Large intestine (tissue), 3 donors: Measurements from ENCODE around the gene ROCK2. TPM values are rescaled to one million over a fixed set of nuclear protein-coding genes. Genes with fewer than 3 reads are reported as not detected.

ENCODE experiments used
- DNase-seq, 2 donors: peaks; one replicate each; pipeline versions ENCODE4 v3.0.0 to v3.0.0-alpha.2; 2013
- H3K27ac ChIP-seq: one replicate; pipeline ENCODE4 v1.5.1; 2013; ENCODE audit warnings: low read length
- H3K27me3 ChIP-seq: 2 replicates; pipeline ENCODE4 v1.6.1; 2013; ENCODE audit warnings: low read length; ENCODE audit not compliant: control insufficient read depth, insufficient read depth
- H3K36me3 ChIP-seq: 2 replicates; pipeline ENCODE4 v1.6.1; 2013; ENCODE audit warnings: low read length; ENCODE audit not compliant: control insufficient read depth, insufficient read depth
- H3K4me1 ChIP-seq: one replicate; pipeline ENCODE4 v1.6.1; 2013; ENCODE audit warnings: low read length; ENCODE audit not compliant: control insufficient read depth, insufficient read depth
- H3K4me3 ChIP-seq: one replicate; pipeline ENCODE4 v1.5.1; 2013; ENCODE audit warnings: low read length
- H3K9me3 ChIP-seq: one replicate; pipeline ENCODE4 v1.6.1; 2013; ENCODE audit warnings: mild to moderate bottlenecking, low read depth, low read length, moderate library complexity; ENCODE audit not compliant: control insufficient read depth
- WGBS: methylation state at CpG from one replicate; pipeline ENCODE4 v1.1.5; 2013; ENCODE audit warnings: low lambda C conversion rate; ENCODE audit not compliant: insufficient coverage; 5-methylcytosine and 5-hydroxymethylcytosine counted together
- polyA plus RNA-seq: library from polyadenylated mRNA; unstranded; fragments of 120-200 nt; gene quantifications from one replicate; pipeline ENCODE4 v1.2.1, GENCODE V29; 2013

The ROCK2 gene
- polyA plus RNA-seq, 1 donor, result 42.5 TPM

DNA sequence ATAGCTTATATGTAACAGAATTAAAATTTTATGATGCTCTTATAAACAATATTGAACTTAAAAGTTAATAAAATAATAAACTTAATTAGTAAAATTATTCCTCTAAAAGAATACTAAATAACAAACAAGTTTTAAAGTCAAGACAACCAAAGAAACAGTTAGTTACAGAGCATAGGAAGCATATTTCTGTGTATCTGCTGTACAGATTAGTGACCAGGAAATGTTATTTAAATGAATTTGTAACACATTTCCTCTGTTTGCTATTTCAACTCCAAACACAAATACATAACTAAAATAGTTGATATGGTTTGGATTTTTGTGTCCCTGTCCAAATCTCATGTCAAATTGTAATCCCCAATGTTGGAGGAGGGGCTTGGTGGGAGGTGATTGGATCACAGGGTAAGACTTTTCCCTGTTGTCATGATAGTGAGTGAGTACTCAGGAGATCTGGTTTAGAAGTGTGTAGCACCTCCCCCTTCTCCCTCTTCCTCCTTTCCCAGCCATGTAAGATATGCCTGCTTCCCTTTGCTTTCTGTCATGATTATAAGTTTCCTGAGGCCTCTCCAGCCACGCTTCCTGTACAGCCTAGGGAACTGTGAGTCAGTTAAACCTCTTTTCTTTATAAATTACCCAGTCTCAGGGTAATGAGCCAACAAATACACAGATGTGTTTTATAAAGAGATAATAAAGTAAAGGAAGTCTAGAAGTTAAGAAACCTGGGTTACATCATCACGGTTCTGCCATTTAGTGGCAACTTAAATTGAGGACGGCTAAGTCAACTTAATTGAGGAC is 51.8 kb downstream of the ROCK2 start:
- no peak for DNase-seq
- Histone ChIP-seq H3K4me1 (no peaks in the 10 kb centered on the region), H3K36me3 (no peaks in the 10 kb centered on the region), H3K27ac (no peak overlapping the region), H3K9me3 (no peaks in the 10 kb centered on the region), H3K27me3 (no peaks in the 10 kb centered on the region), H3K4me3 (no peak overlapping the region)
- WGBS, result 92% methylated on average over 2 of the region's 3 CpGs

DNA sequence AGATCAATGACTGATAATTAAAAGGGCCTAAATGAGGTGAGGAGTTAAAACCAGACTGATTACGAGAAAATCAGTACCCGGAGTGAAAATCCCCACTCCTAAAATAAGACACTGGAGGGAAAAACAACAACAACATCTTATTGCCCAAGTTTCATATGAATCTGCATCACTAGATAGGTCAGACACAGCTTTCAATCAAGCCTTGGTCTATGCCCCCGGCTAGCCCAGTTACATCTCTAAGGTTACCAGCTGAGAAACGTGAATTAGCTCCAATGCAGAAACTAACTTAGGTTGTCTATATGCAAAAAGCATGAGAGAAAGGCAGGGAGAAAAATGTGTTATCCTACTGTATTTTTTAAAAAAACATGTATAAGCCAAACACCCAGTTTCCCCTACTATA is 53.7 kb downstream of the ROCK2 start:
- WGBS, result 95% methylated on average over 3 of the region's 4 CpGs

DNA sequence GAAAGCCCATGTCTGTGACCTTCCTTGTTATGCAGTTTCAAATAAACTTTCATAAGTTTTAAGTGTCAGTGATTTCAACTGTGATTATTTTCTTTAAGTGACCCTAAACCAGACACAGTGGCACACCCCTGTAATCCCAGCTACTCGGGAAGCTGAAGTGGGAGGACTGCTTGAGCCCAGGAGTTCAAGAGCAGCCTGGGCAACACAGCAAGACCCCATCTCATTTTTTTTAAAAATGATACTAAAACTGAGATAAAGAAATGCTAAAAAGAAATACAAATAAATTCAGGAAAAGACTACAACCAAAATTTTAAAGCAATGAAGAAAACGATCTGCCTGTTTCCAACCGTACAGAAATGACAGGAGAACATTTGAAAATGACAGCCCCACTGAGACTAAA is 54.2 kb downstream of the ROCK2 start:
- DNase-seq, result no peak
- WGBS, result 90% methylated on average over 2 of the region's 3 CpGs
- no peaks in the 10 kb centered on the region for H3K4me1 ChIP-seq

More for the DNA sequence above, 53.7 kb downstream of the ROCK2 start:
- DNase-seq, result no peak
- Histone ChIP-seq H3K27me3 (no peaks in the 10 kb centered on the region), H3K4me1 (no peaks in the 10 kb centered on the region), H3K36me3 (peaks cover 5% of the 10 kb centered on the region), H3K27ac (no peak overlapping the region), H3K4me3 (no peak overlapping the region), H3K9me3 (no peaks in the 10 kb centered on the region)

DNA sequence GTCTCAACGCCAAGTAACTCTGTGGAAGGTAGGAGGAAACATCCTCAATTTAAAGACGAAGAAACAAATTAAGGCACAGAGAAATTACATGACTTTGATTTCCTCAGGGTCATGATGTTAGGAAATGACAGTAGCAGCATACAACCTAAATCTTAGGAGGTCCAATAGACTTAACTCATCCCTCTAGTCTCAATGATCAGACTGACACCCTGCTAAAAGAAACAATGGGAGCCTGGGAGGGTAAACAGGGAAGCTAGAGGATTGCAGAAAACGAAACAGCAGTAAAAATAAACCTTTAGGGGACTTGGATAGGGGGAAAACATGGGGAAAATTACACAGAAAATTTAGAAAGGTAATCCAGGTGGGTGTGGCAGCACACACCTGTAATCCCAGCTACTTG is 56.0 kb downstream of the ROCK2 start:
- Histone ChIP-seq H3K4me1 (no peaks in the 10 kb centered on the region), H3K27me3 (no peaks in the 10 kb centered on the region), H3K9me3 (no peaks in the 10 kb centered on the region), H3K4me3 (no peak overlapping the region), H3K27ac (no peak overlapping the region), H3K36me3 (peaks cover 21% of the 10 kb centered on the region)
- WGBS, result 100% methylated on average over 1 of the region's 3 CpGs
- no peak for DNase-seq

More for the DNA sequence above, 54.2 kb downstream of the ROCK2 start:
- Histone ChIP-seq H3K27me3 (no peaks in the 10 kb centered on the region), H3K36me3 (peaks cover 9% of the 10 kb centered on the region), H3K9me3 (no peaks in the 10 kb centered on the region), H3K27ac (no peak overlapping the region), H3K4me3 (no peak overlapping the region)

DNA sequence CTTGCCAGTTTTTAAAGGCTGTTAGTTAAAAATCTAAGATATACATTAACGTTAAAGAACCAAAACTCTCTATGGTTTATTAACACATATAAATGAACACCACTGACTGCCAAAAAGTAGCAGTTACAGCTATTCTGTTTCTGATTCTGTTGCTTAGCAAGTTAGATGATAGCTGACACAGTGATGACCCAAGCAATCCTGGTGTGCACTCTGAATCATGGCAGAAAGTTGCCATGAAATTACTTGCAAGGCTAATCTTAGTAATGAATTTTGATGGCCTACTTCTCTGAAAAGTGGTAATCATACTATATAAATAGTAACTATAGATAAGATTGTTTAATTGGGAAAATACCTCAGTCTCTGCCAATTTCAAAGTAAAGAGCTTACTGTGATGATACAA is 57.7 kb downstream of the ROCK2 start:
- Histone ChIP-seq H3K27me3 (no peaks in the 10 kb centered on the region), H3K27ac (no peak overlapping the region)
- DNase-seq, result no peak

DNA sequence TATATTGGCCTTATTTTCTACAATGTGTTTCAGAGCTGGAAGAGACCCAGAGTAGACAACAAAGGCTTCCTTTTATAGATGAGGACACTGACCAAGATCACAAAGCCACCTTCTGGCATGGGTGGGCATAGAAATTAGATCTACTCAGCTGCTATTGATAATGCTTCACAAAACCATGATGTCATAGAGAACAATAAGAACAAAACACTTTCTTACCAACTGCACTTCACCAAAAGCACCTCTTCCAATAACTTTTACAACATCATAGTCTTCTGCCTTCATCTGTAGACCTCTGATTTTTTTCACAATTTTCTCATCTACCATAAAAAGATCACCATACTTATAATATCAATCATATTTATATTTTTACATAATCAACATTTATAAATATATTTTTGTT is 58.1 kb downstream of the ROCK2 start:
- no peak for DNase-seq
- H3K4me1 ChIP-seq, result no peaks in the 10 kb centered on the region
- no peak overlapping the region for H3K4me3 ChIP-seq
- no peaks in the 10 kb centered on the region for H3K27me3 ChIP-seq
- H3K36me3 ChIP-seq, result peaks cover 24% of the 10 kb centered on the region
- no peak overlapping the region for H3K27ac ChIP-seq
- no peaks in the 10 kb centered on the region for H3K9me3 ChIP-seq

More for the DNA sequence above, 57.7 kb downstream of the ROCK2 start:
- Histone ChIP-seq H3K4me3 (no peak overlapping the region), H3K9me3 (no peaks in the 10 kb centered on the region), H3K4me1 (no peaks in the 10 kb centered on the region), H3K36me3 (peaks cover 24% of the 10 kb centered on the region)
- 80% methylated on average over 1 of the region's 1 CpG for WGBS

DNA sequence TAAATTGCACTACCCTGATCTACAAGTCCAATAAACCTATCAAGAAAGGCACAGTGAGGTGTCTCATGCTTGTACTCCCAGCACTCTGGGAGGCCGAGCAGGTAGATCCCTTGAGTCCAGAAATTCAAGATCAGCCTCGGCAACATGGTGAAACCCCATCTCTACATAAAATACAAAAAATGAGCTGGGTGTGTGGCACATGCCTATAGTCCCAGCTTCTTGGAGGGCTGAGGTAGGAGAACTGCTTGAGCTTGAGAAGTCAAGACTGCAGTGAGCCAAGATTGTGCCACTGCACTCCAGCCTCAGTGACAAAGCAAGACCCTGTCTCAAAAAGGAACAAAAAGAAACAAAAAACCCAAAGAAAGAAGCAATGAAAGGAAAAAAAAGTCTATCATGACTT is 58.9 kb downstream of the ROCK2 start:
- WGBS, result no CpG with 5 or more reads among the region's 2 CpGs
- no peak for DNase-seq
- peaks cover 24% of the 10 kb centered on the region for H3K36me3 ChIP-seq

DNA sequence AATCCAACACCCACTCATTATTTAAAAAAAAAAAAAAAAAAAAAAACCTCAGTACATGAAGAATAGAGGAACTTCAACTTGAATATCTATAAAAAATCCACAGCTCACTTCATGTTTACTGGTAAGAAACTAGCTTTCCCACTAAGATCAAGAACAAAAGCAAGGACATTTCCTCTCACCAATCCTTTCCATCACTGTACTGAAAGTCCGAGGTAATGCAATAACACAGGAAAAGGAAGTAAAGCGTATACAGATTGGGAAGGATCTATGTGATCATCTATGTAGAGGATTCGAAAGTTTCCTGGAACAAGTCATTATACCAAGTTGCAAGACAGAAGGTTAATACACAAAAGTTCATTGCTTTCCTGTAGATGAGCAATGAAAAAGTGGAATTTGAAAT is 63.2 kb downstream of the ROCK2 start:
- Histone ChIP-seq H3K36me3 (peaks cover 37% of the 10 kb centered on the region), H3K4me1 (no peaks in the 10 kb centered on the region), H3K27ac (no peak overlapping the region), H3K4me3 (no peak overlapping the region), H3K27me3 (no peaks in the 10 kb centered on the region), H3K9me3 (no peaks in the 10 kb centered on the region)
- WGBS, result 100% methylated on average over 2 of the region's 3 CpGs
- no peak for DNase-seq

More for the DNA sequence above, 58.9 kb downstream of the ROCK2 start:
- Histone ChIP-seq H3K9me3 (no peaks in the 10 kb centered on the region), H3K27ac (no peak overlapping the region), H3K4me3 (no peak overlapping the region), H3K4me1 (no peaks in the 10 kb centered on the region), H3K27me3 (no peaks in the 10 kb centered on the region)

DNA sequence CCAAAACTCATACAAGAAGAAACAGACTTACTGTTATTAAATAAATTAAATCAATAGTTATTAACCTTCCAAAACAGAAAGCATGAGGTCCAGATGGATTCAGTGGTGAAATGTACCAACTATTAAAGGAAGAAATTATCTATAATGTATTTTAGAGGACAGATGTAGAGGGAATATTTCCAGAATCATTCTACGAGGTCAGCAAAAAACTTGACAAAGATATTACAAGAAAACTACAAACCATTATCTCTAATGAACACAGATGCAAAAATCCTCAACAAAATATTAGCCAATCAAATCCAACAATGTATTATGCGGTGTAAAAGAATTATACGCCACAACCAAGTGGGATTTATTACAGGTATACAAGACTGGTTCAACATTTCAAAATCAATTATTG is 63.7 kb downstream of the ROCK2 start:
- no peak for DNase-seq
- Histone ChIP-seq H3K4me1 (no peaks in the 10 kb centered on the region), H3K9me3 (no peaks in the 10 kb centered on the region), H3K4me3 (no peak overlapping the region), H3K27ac (no peak overlapping the region), H3K36me3 (peaks cover 34% of the 10 kb centered on the region), H3K27me3 (no peaks in the 10 kb centered on the region)
- WGBS, result 100% methylated on average over 1 of the region's 3 CpGs

DNA sequence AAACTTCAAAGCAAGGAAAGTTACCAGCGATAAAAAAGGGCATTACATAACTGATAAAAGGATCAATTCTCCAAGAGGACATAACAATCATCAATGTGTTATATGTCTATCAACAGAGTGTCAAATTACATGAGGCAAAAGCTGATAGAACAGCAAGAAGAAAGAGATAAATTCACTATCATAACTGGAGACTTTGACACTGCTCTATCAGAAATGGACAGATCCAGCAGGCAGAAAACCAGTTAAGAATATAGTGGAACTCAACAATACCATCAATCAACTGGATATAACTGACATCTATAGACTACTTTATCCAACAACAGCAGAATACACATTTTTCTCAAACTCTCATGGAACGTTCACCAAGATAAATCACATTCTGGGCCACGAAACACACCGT is 65.0 kb downstream of the ROCK2 start:
- DNase-seq, result no peak
- no peak overlapping the region for H3K4me3 ChIP-seq
- no peaks in the 10 kb centered on the region for H3K27me3 ChIP-seq
- H3K36me3 ChIP-seq, result peaks cover 33% of the 10 kb centered on the region
- H3K4me1 ChIP-seq, result no peaks in the 10 kb centered on the region
- H3K9me3 ChIP-seq, result no peaks in the 10 kb centered on the region
- WGBS, result 100% methylated on average over 1 of the region's 4 CpGs
- no peak overlapping the region for H3K27ac ChIP-seq

DNA sequence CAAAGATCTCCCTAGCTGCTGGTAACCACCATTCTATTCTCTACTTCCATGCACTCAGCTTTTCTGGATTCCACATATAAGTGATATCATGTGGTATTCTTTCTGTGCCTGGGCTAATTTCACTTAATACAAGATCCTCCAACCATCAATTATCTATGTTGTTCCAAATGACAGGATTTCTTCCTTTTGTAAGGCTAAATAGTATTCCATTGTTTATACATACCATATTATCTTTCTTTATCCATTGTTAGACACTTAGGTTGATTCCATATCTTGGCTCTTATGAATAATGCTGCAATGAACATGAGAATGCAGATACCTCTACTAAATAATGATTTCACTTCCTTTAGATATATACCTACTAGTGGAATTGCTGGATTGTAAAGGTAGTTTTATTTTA is 66.2 kb downstream of the ROCK2 start:
- no peaks in the 10 kb centered on the region for H3K4me1 ChIP-seq
- no peaks in the 10 kb centered on the region for H3K27me3 ChIP-seq
- H3K9me3 ChIP-seq, result no peaks in the 10 kb centered on the region
- no peak overlapping the region for H3K4me3 ChIP-seq
- peaks cover 23% of the 10 kb centered on the region for H3K36me3 ChIP-seq
- no peak for DNase-seq
- H3K27ac ChIP-seq, result no peak overlapping the region
